ENCODE measurements around the gene AIRE.

AIRE gene

GRCh38 chr21:44291078-44291935, 5.6 kb downstream of the AIRE start:
- H3K27ac ChIP-seq (ENCODE audit: low read depth, low read length) = no peak overlapping the region
- H2AFZ ChIP-seq (ENCODE audit: low read depth, low read length, severe bottlenecking) = no peak overlapping the region
- no peaks in the 10 kb centered on the region for H3F3A ChIP-seq (ENCODE audit: insufficient read depth)
- no peaks in the 10 kb centered on the region for H3K36me3 ChIP-seq (ENCODE audit: low read length)
- no peak overlapping the region for H3K4me3 ChIP-seq (ENCODE audit: insufficient read depth, low read length, poor library complexity, severe bottlenecking)
- no peak for TF ChIP-seq CTCF (IDR thresholded peaks at IDR 0.05; ENCODE audit: insufficient read depth, low read length, poor library complexity, severe bottlenecking)
- TF ChIP-seq EZH2phosphoT487 (conservative IDR thresholded peaks at IDR 0.05; ENCODE audit: low read length) = no peak
- no peaks in the 10 kb centered on the region for H4K20me1 ChIP-seq (ENCODE audit: low read depth, low read length)
- no peaks in the 10 kb centered on the region for H3K9me2 ChIP-seq (replicated peaks; ENCODE audit: insufficient read depth, low read length)
- H3K9me3 ChIP-seq (ENCODE audit: insufficient read depth, low read length) = no peaks in the 10 kb centered on the region
- no peaks in the 10 kb centered on the region for H3K79me2 ChIP-seq (ENCODE audit: insufficient read depth, low read length)
- H3K27me3 ChIP-seq (ENCODE audit: low read length) = no peaks in the 10 kb centered on the region
- no peak overlapping the region for H3K4me2 ChIP-seq (ENCODE audit: low read depth, low read length, poor library complexity, severe bottlenecking)
- H3K9ac ChIP-seq (ENCODE audit: low read length) = no peak overlapping the region

GRCh38 chr21:44291936-44292811, 6.5 kb downstream of the AIRE start:
- Histone ChIP-seq H3F3A (ENCODE audit: insufficient read depth) (no peaks in the 10 kb centered on the region), H3K4me3 (ENCODE audit: insufficient read depth, low read length, poor library complexity, severe bottlenecking) (no peak overlapping the region), H3K27ac (ENCODE audit: low read depth, low read length) (no peak overlapping the region), H2AFZ (ENCODE audit: low read depth, low read length, severe bottlenecking) (no peak overlapping the region), H4K20me1 (ENCODE audit: low read depth, low read length) (no peaks in the 10 kb centered on the region), H3K9ac (ENCODE audit: low read length) (no peak overlapping the region), H3K9me2 (replicated peaks; ENCODE audit: insufficient read depth, low read length) (no peaks in the 10 kb centered on the region), H3K4me2 (ENCODE audit: low read depth, low read length, poor library complexity, severe bottlenecking) (no peak overlapping the region), H3K9me3 (ENCODE audit: insufficient read depth, low read length) (no peaks in the 10 kb centered on the region), H3K79me2 (ENCODE audit: insufficient read depth, low read length) (no peaks in the 10 kb centered on the region), H3K36me3 (ENCODE audit: low read length) (no peaks in the 10 kb centered on the region), H3K27me3 (ENCODE audit: low read length) (no peaks in the 10 kb centered on the region)
- no peak for TF ChIP-seq EZH2phosphoT487 (conservative IDR thresholded peaks at IDR 0.05; ENCODE audit: low read length)

- Histone ChIP-seq H3K9me3 (ENCODE audit: insufficient read depth, low read length) (no peaks in the 10 kb centered on the region), H2AFZ (ENCODE audit: low read depth, low read length, severe bottlenecking) (no peak overlapping the region), H3K36me3 (ENCODE audit: low read length) (no peaks in the 10 kb centered on the region), H3K9ac (ENCODE audit: low read length) (no peak overlapping the region), H3K79me2 (ENCODE audit: insufficient read depth, low read length) (no peaks in the 10 kb centered on the region), H3K27me3 (ENCODE audit: low read length) (no peaks in the 10 kb centered on the region), H4K20me1 (ENCODE audit: low read depth, low read length) (no peaks in the 10 kb centered on the region), H3K27ac (ENCODE audit: low read depth, low read length) (no peak overlapping the region), H3F3A (ENCODE audit: insufficient read depth) (no peaks in the 10 kb centered on the region), H3K4me3 (ENCODE audit: insufficient read depth, low read length, poor library complexity, severe bottlenecking) (no peak overlapping the region), H3K9me2 (replicated peaks; ENCODE audit: insufficient read depth, low read length) (no peaks in the 10 kb centered on the region), H3K4me2 (ENCODE audit: low read depth, low read length, poor library complexity, severe bottlenecking) (no peak overlapping the region)
- TF ChIP-seq CTCF (IDR thresholded peaks at IDR 0.05; ENCODE audit: insufficient read depth, low read length, poor library complexity, severe bottlenecking) = no peak
- no peak for TF ChIP-seq EZH2phosphoT487 (conservative IDR thresholded peaks at IDR 0.05; ENCODE audit: low read length)
Measured at GRCh38 chr21:44292812-44293195, 7.1 kb downstream of the AIRE start.

All from SU-DHL-6 (cell line).